T follicular helper cell (primary cell): ENCODE measurements around the gene AMER2.
"Not testable (repeated sequence)": the region's sequence is repeated elsewhere in the genome, so short reads cannot be mapped to it uniquely, and the experiment has no call there.

Source experiments
- DNase-seq: peaks from one replicate; pipeline ENCODE4 v3.0.0-alpha.2; 2020; ENCODE audit warnings: low read depth

Gene AMER2

GRCh38 chr13:25180775-25181537 is 8.9 kb upstream of the AMER2 start:
- DNase-seq: no peak

- DNase-seq: no peak
These were observed 8.0 kb upstream of the AMER2 start for GRCh38 chr13:25179832-25180774.

- no peak for DNase-seq
These were observed 6.9 kb upstream of the AMER2 start for GRCh38 chr13:25179011-25179410.

DNA sequence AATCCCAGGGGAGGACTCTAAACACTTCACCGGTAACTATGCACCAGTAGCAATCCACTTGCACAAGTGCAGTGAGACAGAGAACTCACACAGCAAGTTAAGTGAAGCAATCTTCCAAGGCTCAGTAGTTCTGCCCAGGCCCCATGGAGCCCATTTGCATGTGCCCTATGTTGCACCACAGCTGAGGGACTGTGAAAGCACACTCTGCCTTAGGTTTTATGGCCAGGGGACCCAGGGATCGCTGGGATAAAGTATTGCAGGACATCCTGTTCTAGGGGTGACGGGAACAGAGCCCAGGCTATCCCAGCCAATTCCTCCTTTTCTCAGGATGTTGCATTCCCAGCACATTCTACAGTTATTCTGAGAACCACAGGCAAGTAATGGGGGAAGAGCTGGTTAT is 6.0 kb upstream of the AMER2 start:
- no peak for DNase-seq

GRCh38 chr13:25177636-25178035 is 5.5 kb upstream of the AMER2 start:
- DNase-seq: no peak

GRCh38 chr13:25177012-25177411 is 4.9 kb upstream of the AMER2 start:
- no peak for DNase-seq

DNA sequence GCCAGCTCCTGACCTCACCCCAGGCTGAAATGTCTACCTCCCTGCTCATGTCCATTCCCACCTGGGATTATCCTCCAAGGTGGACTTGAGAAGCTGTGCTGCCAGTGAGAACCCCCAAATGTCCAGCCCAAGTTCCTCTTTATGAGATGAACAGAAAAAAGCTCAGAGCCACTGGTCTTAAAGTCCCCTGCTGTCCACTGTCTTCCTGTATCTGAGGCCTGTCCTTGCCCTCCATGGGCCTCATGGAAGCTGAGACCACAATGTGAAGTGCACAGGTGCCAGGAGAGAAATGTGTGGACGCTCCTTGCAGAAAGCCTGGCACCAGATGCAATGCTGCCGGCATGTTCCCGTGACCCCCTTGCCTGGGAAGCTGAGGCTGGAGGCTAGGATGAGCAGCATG is 3.3 kb upstream of the AMER2 start:
- DNase-seq: no peak

DNA sequence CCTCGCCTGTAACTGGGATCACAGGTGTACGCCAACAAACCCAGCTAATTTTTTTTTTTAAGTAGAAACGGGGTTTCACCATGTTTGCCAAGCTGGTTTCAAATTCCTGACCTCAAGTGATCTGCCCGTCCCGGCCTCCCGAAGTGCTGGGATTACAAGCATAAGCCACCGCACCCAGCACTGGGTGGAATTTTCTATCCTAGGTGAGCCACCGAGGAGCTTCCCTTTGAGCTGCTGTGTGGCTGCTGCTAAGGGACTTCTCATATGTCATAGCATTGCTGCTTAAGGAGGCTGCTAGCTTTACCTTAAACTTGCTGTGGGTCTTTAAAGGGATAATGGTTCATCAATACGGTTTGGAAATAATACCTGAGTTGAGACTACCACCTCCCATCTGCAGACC is 2.9 kb upstream of the AMER2 start:
- no peak for DNase-seq

DNA sequence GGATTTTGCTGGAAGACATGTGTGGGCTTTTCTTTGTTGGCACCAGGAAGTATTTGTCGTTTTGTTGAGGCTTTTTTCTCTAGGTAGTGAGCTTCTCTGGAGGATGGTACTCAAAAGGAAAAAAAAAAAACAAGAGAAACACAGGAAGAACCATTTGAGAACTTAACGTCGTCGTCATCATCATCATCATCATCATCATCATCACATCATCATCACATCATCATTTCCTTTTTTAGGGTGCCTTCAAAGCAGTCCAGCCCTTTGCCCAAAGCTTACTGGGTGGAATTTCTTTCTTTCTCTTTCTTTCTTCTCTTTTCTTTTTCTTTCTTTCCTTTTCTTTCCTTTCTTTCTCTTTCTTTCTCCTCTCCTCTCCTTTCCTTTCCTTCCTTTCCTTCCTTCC is 2.2 kb upstream of the AMER2 start:
- no peak for DNase-seq

- DNase-seq: no peak
These were observed 179 bp upstream of the AMER2 start for GRCh38 chr13:25172303-25172630.

DNA sequence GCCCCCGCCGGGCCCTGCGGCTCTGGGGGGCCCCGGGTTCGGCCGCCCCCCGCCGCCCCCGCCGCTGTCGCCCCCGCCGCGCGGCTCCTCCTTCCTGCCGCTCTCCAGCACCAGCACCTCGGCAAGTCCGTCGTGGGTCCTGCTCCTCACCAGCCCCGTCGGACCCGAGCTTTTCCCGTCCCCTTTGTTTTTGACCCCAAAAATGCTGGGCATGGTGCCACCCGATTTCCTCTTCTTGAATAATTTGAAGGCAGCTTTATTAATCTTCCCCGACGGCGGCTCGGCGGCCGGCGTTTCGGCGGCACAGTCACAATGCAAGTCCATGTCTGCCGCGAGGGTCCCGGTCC is 945 bp downstream of the AMER2 start:
- no peak for DNase-seq

DNA sequence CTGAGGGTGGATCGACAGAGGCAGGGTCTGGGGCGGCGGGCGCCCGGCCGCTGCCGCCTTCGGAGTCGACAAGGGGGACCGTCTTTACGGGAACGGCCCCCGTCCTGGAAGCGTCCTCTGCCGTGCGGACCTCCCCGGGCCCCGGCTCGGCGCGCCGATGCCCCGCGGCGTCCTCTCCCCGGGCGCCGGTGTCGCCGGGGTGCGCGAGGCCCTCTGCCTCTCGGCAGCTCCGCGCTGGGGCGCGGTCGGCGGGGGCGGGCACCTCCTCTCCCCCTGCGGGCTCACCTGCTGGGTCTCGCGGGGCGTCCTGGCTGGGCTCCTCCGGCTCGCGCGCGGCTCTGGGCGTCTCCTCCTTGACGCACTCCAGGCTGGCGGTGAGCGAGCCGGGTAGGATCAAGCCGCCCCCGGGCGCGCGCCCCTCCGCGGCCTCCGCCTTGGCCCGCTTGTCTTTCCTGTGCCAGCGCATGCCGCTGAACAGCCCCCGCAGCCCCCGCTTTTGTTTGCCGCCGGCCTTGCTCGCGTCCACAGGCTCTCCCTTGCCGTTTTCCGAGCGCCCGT is 1.5 kb downstream of the AMER2 start:
- DNase-seq: no peak

GRCh38 chr13:25169951-25170553 is 2.0 kb downstream of the AMER2 start:
- DNase-seq: no peak

GRCh38 chr13:25169356-25169755 is 2.7 kb downstream of the AMER2 start:
- DNase-seq: no peak

GRCh38 chr13:25168790-25169189 is 3.3 kb downstream of the AMER2 start:
- no peak for DNase-seq

- no peak for DNase-seq
These were observed 4.5 kb downstream of the AMER2 start for GRCh38 chr13:25167382-25168174.

GRCh38 chr13:25166306-25166705 is 5.8 kb downstream of the AMER2 start:
- DNase-seq: no peak

DNA sequence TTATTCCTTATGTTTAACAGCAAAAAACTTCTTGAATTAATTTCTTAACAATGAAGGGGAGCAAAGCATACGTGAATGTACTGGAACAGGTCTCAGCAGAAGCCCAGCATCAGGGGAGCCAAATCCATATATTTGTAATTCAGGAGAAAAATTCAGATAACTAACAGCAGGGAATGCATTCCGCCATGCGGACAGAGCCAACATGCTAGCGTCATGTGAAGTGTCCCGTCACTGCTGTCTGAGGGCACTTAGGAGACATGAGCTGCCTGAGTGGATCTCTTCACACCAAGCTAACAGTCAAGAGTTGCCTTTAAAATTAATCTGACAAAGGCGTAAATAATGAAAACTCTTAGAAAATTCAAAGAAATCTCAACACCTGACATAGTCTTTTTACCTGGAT is 6.4 kb downstream of the AMER2 start:
- no peak for DNase-seq

DNA sequence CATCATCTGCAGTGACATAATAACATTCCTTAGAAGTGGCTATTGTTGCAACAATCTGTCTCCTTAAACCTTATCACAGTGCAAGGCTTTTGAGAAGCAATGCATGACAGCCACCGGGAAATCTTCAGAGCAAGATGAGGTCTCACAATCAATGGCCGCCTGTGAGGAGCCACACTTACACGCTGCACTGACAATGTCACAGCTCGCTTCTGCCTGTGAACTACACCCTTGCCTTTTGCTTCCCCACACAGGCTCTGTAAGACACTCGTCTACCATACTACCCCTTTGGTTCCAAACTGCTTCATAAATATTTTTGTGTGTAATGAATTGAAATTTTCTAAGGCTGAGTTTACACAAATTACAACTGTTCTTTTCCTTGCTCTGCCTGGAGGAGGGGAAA is 6.9 kb downstream of the AMER2 start:
- not testable (repeated sequence) for DNase-seq

GRCh38 chr13:25157681-25158080 is 14.4 kb downstream of the AMER2 start:
- no peak for DNase-seq

- no peak for DNase-seq
These were observed 18.4 kb downstream of the AMER2 start for GRCh38 chr13:25153736-25154135.

DNA sequence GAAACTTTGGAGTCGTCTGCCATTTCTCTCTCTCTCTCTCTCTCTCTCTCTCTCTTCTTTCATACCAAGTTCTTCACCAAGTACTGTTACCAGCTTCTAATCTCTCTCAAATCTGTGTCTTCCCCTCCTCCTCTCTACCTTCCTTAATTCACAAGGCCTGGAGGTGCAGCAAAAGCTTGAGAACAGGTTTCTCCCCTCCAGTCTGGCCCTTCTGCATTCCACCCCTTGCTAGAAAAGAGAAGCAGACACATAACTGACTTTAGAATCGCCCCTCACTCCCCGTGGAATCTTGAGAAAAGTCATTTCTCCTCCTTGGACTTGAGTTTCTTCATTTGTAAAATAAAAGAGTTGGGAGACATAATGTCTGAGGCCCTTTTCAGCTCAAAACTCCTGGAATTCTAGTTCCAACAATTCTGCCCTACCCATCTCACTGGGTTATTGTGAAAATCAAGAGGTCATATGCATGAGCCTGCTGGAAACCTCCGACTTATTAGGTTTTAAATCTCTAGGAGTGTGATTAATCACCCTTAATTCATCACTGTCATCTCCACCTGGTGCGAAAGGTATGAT is 20.4 kb downstream of the AMER2 start:
- DNase-seq: no peak
